Right ventricle myocardium superior (tissue), 1 donor: ENCODE results near the gene PRIM1. TPM values are rescaled to one million over a fixed set of nuclear protein-coding genes. Genes with fewer than 3 reads are reported as not detected.
"Not testable (repeated sequence)": the region's sequence is repeated elsewhere in the genome, so short reads cannot be mapped to it uniquely, and the experiment has no call there.

Experiments
- ATAC-seq: fragments of 200-7000 bp; cut with Tn5 transposase; one replicate; pipeline ENCODE4 v1.9.1; 2020; ENCODE audit warnings: mild to moderate bottlenecking; ENCODE audit not compliant: poor library complexity
- DNase-seq: peaks from one replicate; pipeline ENCODE4 v3.0.0-alpha.2; 2020
- intact Hi-C: fragments of 100-400 bp; cut with DNase I; formaldehyde crosslinking; loops from one replicate; pipeline ENCODE4 v1.11.2; 2022
- total RNA-seq: library from RNA; stranded (reverse); fragmentation: NEBNext Ultra II Directional; extraction: Animal tissue kit (Norgen Biotek cat#: 25700); gene quantifications from one replicate; pipeline ENCODE4 v1.2.1, GENCODE V29; 2021
- donor health status: DM: no; HTN: yes; CAD: no; lungs with severe emphysema.

The PRIM1 gene
- total RNA-seq, 1 donor from 2014 or later = 3.6 TPM

- peak; percentile 59 for DNase-seq
- intact Hi-C loops = loop anchor here (5.0 kb wide), 1 partner anchor 37 kb away; the partner anchor contains the start of gene PTGES3
Measured at GRCh38 chr12:56723889-56724700, 28.0 kb downstream of the PRIM1 start.

DNA sequence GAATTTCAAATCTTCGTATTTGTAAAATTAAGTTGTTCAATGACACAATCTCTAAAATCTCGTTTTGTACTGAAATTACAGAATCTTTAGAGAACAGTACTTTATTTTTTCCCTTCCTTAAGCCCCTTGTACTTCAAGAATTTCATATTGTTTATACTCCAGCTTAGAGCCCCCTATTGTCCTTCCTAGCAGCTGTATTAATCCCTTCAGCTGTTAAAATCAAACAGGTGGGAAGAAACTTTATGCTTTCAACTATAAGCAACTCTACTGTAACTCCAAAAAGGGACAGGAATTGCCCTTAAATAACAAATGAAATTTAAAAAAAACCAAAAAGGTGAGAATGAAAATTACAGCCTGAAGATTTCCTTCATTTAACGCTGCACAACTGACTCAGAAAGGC, 28.8 kb downstream of the PRIM1 start:
- intact Hi-C loops = loop anchor here (5.0 kb wide), 1 partner anchor 36 kb away; the partner anchor contains the start of gene PTGES3
- DNase-seq (no peak), ATAC-seq (no peak)

More at GRCh38 chr12:56723889-56724700, 28.0 kb downstream of the PRIM1 start:
- peak; percentile 63 for ATAC-seq

DNA sequence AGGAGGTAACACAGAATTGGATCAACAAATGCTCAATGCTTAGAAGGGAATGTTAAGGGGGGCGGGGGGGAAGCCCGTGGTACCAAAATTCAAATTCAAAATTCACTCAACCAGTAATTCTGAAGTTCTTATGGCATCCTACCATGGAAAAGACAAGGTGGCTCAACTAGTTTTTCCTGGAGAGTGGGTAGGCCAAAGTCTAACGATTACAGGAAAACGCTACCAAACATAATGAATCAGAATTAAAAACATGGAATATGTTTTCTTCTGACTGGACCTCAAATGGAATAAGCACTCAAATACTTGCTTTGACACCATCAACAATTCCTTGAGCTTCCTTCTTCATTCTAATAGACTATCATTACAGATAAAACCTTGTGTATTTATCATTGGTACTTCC, 29.3 kb downstream of the PRIM1 start:
- ATAC-seq (no peak), DNase-seq (no peak)
- intact Hi-C loops = loop anchor here (5.0 kb wide), 1 partner anchor 36 kb away; the partner anchor contains the start of gene PTGES3

- intact Hi-C loops = loop anchor here (2.0 to 5.0 kb wide), 2 partner anchors 34 to 75 kb away; partner anchors contain the start of gene PTGES3
- DNase-seq (no peak), ATAC-seq (no peak)
Measured at GRCh38 chr12:56721721-56722120, 30.4 kb downstream of the PRIM1 start.

DNA sequence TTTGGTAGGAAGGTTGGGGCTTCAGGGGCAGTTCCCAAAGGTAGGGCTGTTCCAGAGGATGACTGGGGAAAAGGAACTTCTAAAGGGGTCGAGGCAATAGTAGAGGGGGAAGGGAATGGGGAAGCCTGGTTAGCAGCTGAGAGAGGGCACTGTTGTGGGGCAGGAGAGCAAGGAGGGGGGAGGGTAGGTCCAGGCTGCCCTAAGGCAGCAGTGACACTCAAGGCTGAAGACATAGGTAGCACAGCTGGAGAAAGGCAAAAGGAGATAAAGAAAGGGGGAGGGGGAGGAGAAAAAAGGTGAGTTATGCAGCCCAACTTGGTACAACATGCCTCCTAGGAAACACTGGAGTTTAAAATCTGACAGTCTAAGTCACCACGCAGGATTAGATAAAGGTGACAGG, 30.9 kb downstream of the PRIM1 start:
- DNase-seq (no peak), ATAC-seq (no peak)
- intact Hi-C loops = loop anchor here (2.0 to 5.0 kb wide), 2 partner anchors 34 to 74 kb away; partner anchors contain the start of gene PTGES3

GRCh38 chr12:56720731-56721151, 31.4 kb downstream of the PRIM1 start:
- ATAC-seq = no peak
- intact Hi-C loops = loop anchor here (2.0 to 5.0 kb wide), 2 partner anchors 33 to 74 kb away; partner anchors contain the start of gene PTGES3

GRCh38 chr12:56719056-56719455, 33.1 kb downstream of the PRIM1 start:
- intact Hi-C loops = no loop called here
- DNase-seq (no peak), ATAC-seq (no peak)

More at GRCh38 chr12:56720731-56721151, 31.4 kb downstream of the PRIM1 start:
- DNase-seq = no peak

DNA sequence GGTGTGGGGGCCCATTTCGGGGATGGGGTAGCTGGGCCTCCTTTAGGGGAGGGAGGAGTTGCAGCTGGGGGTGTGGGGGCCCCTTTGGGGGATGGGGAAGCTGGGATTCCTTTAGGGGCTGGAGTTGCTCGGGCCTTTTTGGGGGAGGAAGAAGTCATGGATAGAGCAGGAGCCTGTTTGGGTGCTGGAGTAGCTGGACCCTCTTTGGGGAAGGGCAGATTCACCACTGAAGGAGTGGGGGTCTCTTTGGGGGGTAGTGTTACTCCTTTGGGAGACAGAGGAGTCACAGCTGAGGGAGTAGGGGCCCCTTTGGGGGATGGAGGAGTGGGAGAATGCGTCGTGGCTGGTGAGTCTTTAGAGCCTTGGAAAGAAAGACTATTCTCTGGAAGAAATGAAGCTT, 33.5 kb downstream of the PRIM1 start:
- intact Hi-C loops = no loop called here
- ATAC-seq (no peak), DNase-seq (no peak)

- ATAC-seq (no peak), DNase-seq (no peak)
- intact Hi-C loops = no loop called here
Measured at GRCh38 chr12:56718149-56718548, 34.0 kb downstream of the PRIM1 start.

- intact Hi-C loops = no loop called here
- no peak for ATAC-seq
- DNase-seq = no peak
Measured at GRCh38 chr12:56716933-56717880, 34.9 kb downstream of the PRIM1 start.

DNA sequence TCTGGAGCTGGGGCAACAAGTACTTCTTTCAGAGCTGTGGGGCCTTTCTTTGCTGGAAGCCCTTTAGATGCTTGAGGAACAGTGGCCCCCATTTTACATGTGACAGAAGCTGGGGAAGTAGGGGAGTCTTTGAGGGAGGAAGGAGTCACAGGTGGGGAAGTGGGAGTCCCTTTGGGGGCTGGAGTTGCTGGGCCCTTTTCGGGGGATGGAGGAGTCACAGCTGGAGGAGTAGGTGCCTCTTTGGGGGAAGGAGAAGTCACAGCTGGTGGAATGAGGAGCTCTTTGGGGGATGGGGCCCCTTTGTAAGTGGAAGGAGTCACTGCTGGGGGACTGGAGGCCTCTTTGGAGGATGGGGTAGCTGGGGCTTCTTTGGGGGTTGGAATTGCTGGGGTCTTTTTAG, 35.7 kb downstream of the PRIM1 start:
- DNase-seq = no peak
- intact Hi-C loops = no loop called here
- no peak for ATAC-seq

DNA sequence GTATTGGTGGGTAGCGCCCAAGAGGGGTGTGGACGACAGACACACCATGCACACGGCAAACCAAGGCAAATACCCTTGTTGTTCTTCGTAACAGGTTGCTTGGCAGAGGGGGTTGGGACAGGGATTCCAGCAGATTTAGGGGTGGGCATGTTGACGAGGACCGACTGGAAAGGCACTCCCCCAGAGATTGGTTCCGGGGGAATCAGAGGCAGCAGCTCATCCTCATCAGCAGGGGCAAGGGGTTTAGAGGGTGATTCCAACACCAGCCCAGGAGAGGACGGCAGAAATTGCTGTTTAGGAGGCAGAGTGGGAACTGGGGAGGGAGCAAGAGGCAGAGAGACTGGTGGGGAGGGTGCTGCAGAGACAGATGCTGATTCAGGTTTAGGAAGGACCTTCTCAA, 36.3 kb downstream of the PRIM1 start:
- ATAC-seq (no peak), DNase-seq (no peak)
- intact Hi-C loops = no loop called here

DNA sequence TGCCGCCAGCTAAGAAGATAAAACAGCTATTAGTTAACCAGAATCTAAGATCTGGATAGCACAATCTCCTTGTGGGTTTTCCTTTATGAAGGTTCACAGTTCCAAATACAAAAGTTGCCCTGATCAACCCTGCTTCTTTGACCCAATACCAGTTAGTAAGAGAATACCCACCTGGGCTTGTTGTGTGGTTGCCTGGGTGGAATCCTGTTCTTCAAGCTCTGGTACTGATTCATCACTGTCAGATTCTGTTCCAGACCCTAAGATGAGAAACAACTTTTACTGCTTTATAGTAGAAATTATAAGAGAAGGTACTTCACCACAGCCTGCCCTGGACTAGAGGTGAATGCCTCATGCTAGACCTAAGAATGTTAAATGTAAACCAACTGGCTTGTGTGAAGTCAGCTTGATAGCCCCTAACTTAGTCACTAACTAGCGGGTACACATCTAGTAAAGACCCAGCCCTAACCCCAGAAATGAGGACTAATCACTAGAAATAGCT, 37.6 kb downstream of the PRIM1 start:
- no peak for ATAC-seq
- intact Hi-C loops = no loop called here
- no peak for DNase-seq

DNA sequence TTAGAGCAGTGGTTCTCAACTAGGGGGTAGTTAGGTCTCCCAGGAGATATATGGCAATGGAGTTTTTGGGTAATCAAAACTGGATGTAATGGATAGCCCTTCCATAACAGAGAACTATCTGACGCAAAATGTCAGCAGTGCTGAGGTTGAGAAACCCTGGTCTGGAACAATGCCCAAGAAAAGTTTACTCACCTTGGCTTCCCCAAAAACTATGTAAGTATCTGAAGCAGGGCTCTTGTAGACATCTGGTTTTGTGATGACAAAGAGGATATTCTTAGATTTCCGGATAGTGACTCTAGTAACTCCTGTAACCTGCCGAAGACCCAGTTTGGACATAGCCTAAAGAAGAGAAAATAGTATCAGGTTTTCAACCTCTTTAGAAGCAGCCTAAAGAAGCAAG, 38.8 kb downstream of the PRIM1 start:
- ATAC-seq (no peak), DNase-seq (no peak)
- intact Hi-C loops = no loop called here

DNA sequence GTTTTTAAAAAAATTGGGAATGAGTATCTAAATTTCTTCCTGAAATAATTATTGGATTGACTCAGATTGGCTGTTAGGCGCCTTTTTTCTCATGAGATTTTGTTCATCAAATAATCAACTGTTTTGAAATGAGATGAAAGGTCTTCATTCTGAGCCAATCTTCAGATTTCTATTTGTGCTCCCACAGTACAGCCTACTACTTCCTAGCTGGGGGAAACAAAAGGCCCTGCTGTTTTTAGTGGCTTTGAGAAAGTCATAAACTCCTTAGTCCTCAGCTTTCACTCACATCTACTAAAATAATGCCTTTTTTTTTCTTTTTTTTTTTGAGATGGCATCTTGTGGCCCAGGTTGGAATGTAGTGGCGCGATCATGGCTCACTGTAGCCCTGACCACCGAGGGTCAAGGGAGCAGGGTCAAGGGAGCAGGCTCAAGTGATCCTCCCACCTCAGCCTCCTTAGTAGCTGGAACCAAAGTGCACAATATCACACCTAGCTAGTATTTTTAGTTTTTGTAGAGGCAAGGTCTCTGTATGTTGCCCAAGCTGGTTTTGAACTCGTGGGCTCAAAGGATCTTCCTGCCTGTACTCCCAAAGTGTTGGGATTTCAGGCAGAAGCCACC, 42.3 kb downstream of the PRIM1 start:
- DNase-seq = no peak
- intact Hi-C loops = no loop called here
- no peak for ATAC-seq

- intact Hi-C loops, ATAC-seq: not testable (repeated sequence)
- DNase-seq = peak; percentile 2
Measured at GRCh38 chr12:56704522-56704921, 47.6 kb downstream of the PRIM1 start.

DNA sequence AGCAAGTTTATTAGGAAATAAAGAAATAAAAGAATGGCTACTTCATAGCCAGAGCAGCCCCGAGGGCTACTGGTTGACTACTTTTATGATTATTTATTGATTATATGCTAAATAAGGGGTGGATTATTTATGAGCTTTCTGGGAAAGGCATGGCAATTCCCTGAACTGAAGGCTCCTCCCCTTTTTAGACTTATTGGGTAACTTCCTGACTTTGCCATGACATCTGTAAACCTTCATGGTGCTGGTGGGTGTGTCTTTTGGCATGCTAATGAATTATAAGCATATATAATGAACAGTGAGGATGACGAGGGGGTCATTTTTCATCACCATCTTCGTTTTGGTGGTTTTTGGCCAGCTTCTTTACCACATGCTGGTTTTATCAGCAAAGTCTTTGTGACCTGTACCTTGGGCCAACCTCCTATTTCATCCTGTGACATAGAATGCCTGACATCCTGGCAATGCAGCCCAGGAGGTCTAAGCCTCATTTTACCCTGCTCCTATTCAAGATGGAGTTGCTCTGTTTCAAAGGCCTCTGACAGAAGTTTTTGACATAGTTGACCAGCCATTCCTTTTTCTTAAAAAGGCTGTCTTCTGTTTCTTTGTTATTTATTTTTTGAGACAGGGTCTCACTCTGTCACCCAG, 53.0 kb downstream of the PRIM1 start:
- intact Hi-C loops = no loop called here
- ATAC-seq (no peak), DNase-seq (no peak)
